Measurements from ENCODE around the gene SEPSECS. TPM values are rescaled to one million over a fixed set of nuclear protein-coding genes. Genes with fewer than 3 reads are reported as not detected.

SEPSECS gene
- polyA plus RNA-seq, 1 donor from 2014 or later = 6.5 TPM

DNA sequence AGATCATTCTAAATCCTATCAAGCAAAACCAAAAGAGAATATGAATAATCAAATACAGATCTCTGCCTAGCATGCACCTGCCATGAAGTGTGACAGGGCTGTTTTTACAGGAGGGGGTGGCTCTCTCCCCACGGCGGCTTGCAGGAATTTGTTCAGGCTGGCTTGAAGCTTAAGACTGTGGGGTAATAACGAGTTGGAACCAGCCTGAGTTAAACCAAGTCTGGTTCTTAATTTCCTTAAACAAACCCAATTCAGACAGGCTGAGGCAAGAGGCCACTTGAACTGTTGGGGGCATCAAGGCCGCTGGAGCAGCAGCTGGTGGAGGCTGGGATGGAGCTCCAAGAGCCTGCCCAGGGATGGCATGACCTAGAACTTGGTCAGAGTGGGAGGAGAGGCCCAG, 84.4 kb downstream of the SEPSECS start:
- Histone ChIP-seq H3K4me3 (ENCODE audit: low read length) (no peak overlapping the region), H3K9ac (ENCODE audit: low read length) (peak overlapping the region; percentile 26), H3K79me2 (replicated peaks; ENCODE audit: insufficient read depth, low read length) (no peaks in the 10 kb centered on the region), H3K9me3 (ENCODE audit: low read length) (no peaks in the 10 kb centered on the region), H4K20me1 (ENCODE audit: insufficient read depth) (no peaks in the 10 kb centered on the region), H3K4me2 (ENCODE audit: low read length) (no peak overlapping the region), H3K36me3 (ENCODE audit: insufficient read depth, low read length) (no peaks in the 10 kb centered on the region), H3K27me3 (ENCODE audit: insufficient read depth, low read depth, low read length) (no peaks in the 10 kb centered on the region), H3F3A (ENCODE audit: insufficient read depth, low read length, poor library complexity, severe bottlenecking) (no peaks in the 10 kb centered on the region), H3K27ac (ENCODE audit: low read length) (peak overlapping the region; percentile 24), H2AFZ (ENCODE audit: low read depth, low read length) (no peak overlapping the region), H3K9me2 (ENCODE audit: insufficient read depth, low read length) (no peaks in the 10 kb centered on the region)
- TF ChIP-seq SMC3 (conservative IDR thresholded peaks at IDR 0.05; ENCODE audit: poor library complexity) (no peak), MXI1 (conservative IDR thresholded peaks at IDR 0.05; ENCODE audit: poor library complexity, severe bottlenecking) (no peak), TAF1 (IDR thresholded peaks at IDR 0.05; ENCODE audit: low read depth) (no peak), RAD21 (conservative IDR thresholded peaks at IDR 0.05) (no peak), EZH2 (IDR thresholded peaks at IDR 0.05; ENCODE audit: borderline replicate concordance, insufficient read depth, low read length, poor library complexity, severe bottlenecking) (no peak), POLR2AphosphoS5 (IDR thresholded peaks at IDR 0.05) (no peak), EP300 (conservative IDR thresholded peaks at IDR 0.05; ENCODE audit: poor library complexity, severe bottlenecking) (no peak)
- TF ChIP-seq, protein P1, sequence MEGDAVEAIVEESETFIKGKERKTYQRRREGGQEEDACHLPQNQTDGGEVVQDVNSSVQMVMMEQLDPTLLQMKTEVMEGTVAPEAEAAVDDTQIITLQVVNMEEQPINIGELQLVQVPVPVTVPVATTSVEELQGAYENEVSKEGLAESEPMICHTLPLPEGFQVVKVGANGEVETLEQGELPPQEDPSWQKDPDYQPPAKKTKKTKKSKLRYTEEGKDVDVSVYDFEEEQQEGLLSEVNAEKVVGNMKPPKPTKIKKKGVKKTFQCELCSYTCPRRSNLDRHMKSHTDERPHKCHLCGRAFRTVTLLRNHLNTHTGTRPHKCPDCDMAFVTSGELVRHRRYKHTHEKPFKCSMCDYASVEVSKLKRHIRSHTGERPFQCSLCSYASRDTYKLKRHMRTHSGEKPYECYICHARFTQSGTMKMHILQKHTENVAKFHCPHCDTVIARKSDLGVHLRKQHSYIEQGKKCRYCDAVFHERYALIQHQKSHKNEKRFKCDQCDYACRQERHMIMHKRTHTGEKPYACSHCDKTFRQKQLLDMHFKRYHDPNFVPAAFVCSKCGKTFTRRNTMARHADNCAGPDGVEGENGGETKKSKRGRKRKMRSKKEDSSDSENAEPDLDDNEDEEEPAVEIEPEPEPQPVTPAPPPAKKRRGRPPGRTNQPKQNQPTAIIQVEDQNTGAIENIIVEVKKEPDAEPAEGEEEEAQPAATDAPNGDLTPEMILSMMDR (IDR thresholded peaks at IDR 0.05; ENCODE audit: poor library complexity, severe bottlenecking) = no peak
- TF ChIP-seq, protein P2, sequence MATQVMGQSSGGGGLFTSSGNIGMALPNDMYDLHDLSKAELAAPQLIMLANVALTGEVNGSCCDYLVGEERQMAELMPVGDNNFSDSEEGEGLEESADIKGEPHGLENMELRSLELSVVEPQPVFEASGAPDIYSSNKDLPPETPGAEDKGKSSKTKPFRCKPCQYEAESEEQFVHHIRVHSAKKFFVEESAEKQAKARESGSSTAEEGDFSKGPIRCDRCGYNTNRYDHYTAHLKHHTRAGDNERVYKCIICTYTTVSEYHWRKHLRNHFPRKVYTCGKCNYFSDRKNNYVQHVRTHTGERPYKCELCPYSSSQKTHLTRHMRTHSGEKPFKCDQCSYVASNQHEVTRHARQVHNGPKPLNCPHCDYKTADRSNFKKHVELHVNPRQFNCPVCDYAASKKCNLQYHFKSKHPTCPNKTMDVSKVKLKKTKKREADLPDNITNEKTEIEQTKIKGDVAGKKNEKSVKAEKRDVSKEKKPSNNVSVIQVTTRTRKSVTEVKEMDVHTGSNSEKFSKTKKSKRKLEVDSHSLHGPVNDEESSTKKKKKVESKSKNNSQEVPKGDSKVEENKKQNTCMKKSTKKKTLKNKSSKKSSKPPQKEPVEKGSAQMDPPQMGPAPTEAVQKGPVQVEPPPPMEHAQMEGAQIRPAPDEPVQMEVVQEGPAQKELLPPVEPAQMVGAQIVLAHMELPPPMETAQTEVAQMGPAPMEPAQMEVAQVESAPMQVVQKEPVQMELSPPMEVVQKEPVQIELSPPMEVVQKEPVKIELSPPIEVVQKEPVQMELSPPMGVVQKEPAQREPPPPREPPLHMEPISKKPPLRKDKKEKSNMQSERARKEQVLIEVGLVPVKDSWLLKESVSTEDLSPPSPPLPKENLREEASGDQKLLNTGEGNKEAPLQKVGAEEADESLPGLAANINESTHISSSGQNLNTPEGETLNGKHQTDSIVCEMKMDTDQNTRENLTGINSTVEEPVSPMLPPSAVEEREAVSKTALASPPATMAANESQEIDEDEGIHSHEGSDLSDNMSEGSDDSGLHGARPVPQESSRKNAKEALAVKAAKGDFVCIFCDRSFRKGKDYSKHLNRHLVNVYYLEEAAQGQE (IDR thresholded peaks at IDR 0.05; ENCODE audit: borderline replicate concordance) = no peak

DNA sequence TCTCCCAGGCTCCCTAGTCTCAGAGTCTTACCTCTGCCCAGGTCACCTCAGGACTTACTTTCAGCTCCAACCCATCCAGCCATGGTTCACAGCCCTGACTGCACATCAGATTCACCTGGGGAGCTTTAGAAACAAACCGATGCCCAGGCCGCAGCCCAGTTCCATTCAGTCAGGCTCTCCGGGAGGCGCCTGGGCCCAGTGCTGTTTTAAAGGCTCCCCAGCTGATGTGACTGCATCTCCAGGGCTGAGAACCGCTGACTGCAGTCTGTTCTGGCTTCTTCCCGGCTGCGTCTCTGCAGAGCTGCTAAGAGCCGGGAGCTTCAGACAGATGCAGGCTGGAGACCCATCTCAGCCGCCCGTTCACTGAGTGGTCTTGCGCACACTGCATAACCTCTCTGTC, 85.1 kb downstream of the SEPSECS start:
- Histone ChIP-seq H3K79me2 (replicated peaks; ENCODE audit: insufficient read depth, low read length) (no peaks in the 10 kb centered on the region), H3K9ac (ENCODE audit: low read length) (peak overlapping the region; percentile 20), H3K9me3 (ENCODE audit: low read length) (no peaks in the 10 kb centered on the region), H3K4me2 (ENCODE audit: low read length) (no peak overlapping the region), H3K4me3 (ENCODE audit: low read length) (no peak overlapping the region), H3K36me3 (ENCODE audit: insufficient read depth, low read length) (no peaks in the 10 kb centered on the region), H3K27ac (ENCODE audit: low read length) (peak overlapping the region; percentile 24), H2AFZ (ENCODE audit: low read depth, low read length) (no peak overlapping the region), H3K9me2 (ENCODE audit: insufficient read depth, low read length) (no peaks in the 10 kb centered on the region), H3K27me3 (ENCODE audit: insufficient read depth, low read depth, low read length) (no peaks in the 10 kb centered on the region), H3F3A (ENCODE audit: insufficient read depth, low read length, poor library complexity, severe bottlenecking) (no peaks in the 10 kb centered on the region), H4K20me1 (ENCODE audit: insufficient read depth) (no peaks in the 10 kb centered on the region)
- TF ChIP-seq, protein P2 (IDR thresholded peaks at IDR 0.05; ENCODE audit: borderline replicate concordance) = no peak
- no peak for TF ChIP-seq EP300 (conservative IDR thresholded peaks at IDR 0.05; ENCODE audit: poor library complexity, severe bottlenecking)
- TF ChIP-seq POLR2AphosphoS5 (IDR thresholded peaks at IDR 0.05) = no peak
- TF ChIP-seq, protein P1 (IDR thresholded peaks at IDR 0.05; ENCODE audit: poor library complexity, severe bottlenecking) = no peak
- no peak for TF ChIP-seq TAF1 (IDR thresholded peaks at IDR 0.05; ENCODE audit: low read depth)
- TF ChIP-seq SMC3 (conservative IDR thresholded peaks at IDR 0.05; ENCODE audit: poor library complexity) = no peak
- no peak for TF ChIP-seq EZH2 (IDR thresholded peaks at IDR 0.05; ENCODE audit: borderline replicate concordance, insufficient read depth, low read length, poor library complexity, severe bottlenecking)
- TF ChIP-seq MXI1 (conservative IDR thresholded peaks at IDR 0.05; ENCODE audit: poor library complexity, severe bottlenecking) = no peak
- TF ChIP-seq RAD21 (conservative IDR thresholded peaks at IDR 0.05) = no peak
